Measurements from ENCODE around the gene MED27. TPM values are rescaled to one million over a fixed set of nuclear protein-coding genes. Genes with fewer than 3 reads are reported as not detected.

The MED27 gene
- total and polyA plus RNA-seq, 9 of the 15 experiments (the other 6 are each of a cell fraction or from before 2014, with no cell fraction given) = 24.4 to 91.0 (median 36.1) TPM

DNA sequence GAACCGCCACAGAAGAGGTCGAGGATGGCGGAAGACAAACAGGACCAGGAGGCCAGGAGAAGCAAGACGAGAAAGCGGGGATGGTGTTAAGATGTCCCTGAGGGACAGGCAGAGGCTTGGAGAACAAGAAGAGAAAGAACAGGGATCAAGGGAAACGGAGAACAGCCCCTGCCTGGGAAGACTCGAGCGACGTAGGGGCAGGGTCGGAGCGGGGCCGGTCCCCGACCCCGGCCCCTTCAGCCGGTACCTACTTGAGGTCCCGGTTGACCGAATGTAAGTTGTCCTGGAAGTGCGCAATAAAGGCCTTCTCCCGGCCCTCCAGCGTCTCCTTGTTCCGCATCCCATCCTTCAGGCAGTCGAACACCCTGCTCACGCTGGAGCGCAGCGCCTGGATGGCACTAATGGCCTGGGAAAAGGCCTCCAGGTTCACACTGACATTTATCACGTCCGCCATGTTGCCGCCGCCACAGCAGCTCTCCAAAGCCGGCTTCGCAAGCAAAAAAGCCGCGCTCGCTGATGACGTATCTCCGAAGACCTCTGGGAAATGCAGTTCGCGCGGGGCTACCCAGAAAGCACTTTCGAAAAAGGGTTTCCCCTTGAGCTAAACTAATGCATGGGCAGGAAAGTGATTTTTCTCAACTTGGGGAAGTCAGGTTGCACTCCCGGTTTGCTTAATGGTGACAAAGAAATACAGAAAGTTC lies at the start of gene MED27 (continued):
- TF ChIP-seq FOXJ3 (CRISPR knock-in tag; IDR thresholded peaks at IDR 0.05) = no peak
- TF ChIP-seq TAF1 (IDR thresholded peaks at IDR 0.05; ENCODE audit: control insufficient read depth, extremely low read depth, insufficient read depth, low read length, severe bottlenecking) = peak; percentile 68
- TF ChIP-seq, protein P1, sequence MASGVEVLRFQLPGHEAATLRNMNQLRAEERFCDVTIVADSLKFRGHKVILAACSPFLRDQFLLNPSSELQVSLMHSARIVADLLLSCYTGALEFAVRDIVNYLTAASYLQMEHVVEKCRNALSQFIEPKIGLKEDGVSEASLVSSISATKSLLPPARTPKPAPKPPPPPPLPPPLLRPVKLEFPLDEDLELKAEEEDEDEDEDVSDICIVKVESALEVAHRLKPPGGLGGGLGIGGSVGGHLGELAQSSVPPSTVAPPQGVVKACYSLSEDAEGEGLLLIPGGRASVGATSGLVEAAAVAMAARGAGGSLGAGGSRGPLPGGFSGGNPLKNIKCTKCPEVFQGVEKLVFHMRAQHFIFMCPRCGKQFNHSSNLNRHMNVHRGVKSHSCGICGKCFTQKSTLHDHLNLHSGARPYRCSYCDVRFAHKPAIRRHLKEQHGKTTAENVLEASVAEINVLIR (CRISPR knock-in tag; IDR thresholded peaks at IDR 0.05) = peak; percentile 97
- peak; percentile 96 for TF ChIP-seq CREB1 (IDR thresholded peaks at IDR 0.05)
- peak; percentile 98 for TF ChIP-seq CREB1 (CRISPR knock-in tag; IDR thresholded peaks at IDR 0.05)
- TF ChIP-seq ZNF253 (CRISPR knock-in tag; conservative IDR thresholded peaks at IDR 0.05) = no peak
- no peak for TF ChIP-seq SRF (CRISPR knock-in tag; IDR thresholded peaks at IDR 0.05)
- TF ChIP-seq POLR2H (tag; IDR thresholded peaks at IDR 0.05; ENCODE audit: low read depth) = 0 out of 2 replicates have a peak, but pooled peaks have one; percentile 18
- peak in 1 of 2 experiments; percentile 60; a peak in 2 of 4 replicates for TF ChIP-seq HDAC1 (IDR thresholded peaks at IDR 0.05)
- TF ChIP-seq XRCC5 (IDR thresholded peaks at IDR 0.05; ENCODE audit: low read depth, low read length) = peak; percentile 54; the same call in 1 of the 2 replicates
- no peak for TF ChIP-seq ZNF174 (CRISPR knock-in tag; IDR thresholded peaks at IDR 0.05)
- TF ChIP-seq CCNT2 (IDR thresholded peaks at IDR 0.05; ENCODE audit: borderline replicate concordance, extremely low read depth, insufficient read length, low read depth, low read length) = no peak
- TF ChIP-seq CEBPG (CRISPR knock-in tag; IDR thresholded peaks at IDR 0.05) = no peak
- no peak for TF ChIP-seq CEBPG (tag; conservative IDR thresholded peaks at IDR 0.05 in 1 of 2, IDR thresholded peaks at IDR 0.05 in 1 of 2)
- no peak for TF ChIP-seq RAD51 (IDR thresholded peaks at IDR 0.05; ENCODE audit: borderline replicate concordance, low read depth)
- no peak for TF ChIP-seq ZNF561 (CRISPR knock-in tag; conservative IDR thresholded peaks at IDR 0.05)
- TF ChIP-seq ZNF197 (CRISPR knock-in tag; IDR thresholded peaks at IDR 0.05; ENCODE audit: low read depth) = no peak
- no peak for TF ChIP-seq EZH2 (IDR thresholded peaks at IDR 0.05; ENCODE audit: borderline replicate concordance, low read depth, low read length)
- TF ChIP-seq POU5F1 (IDR thresholded peaks at IDR 0.05; ENCODE audit: borderline replicate concordance, low read depth, low read length, partially characterized antibody) = peak; percentile 52
- peak; percentile 65; the same call in 1 of the 2 replicates for TF ChIP-seq ZNF644 (tag; IDR thresholded peaks at IDR 0.05; ENCODE audit: low read depth)
- TF ChIP-seq TCF7L2 (IDR thresholded peaks at IDR 0.05; ENCODE audit: low read depth, low read length) = no peak
- TF ChIP-seq RNF2 (IDR thresholded peaks at IDR 0.05) = no peak
- peak; percentile 90 for TF ChIP-seq ATF1 (CRISPR knock-in tag; IDR thresholded peaks at IDR 0.05)
- TF ChIP-seq ATF1 (tag; IDR thresholded peaks at IDR 0.05) = peak; percentile 99
- no peak for TF ChIP-seq RHOXF2B (CRISPR knock-in tag; conservative IDR thresholded peaks at IDR 0.05)
- TF ChIP-seq COPS2 (conservative IDR thresholded peaks at IDR 0.05) = no peak
- no peak for TF ChIP-seq ZNF444 (CRISPR knock-in tag; IDR thresholded peaks at IDR 0.05)
- TF ChIP-seq, protein P2, sequence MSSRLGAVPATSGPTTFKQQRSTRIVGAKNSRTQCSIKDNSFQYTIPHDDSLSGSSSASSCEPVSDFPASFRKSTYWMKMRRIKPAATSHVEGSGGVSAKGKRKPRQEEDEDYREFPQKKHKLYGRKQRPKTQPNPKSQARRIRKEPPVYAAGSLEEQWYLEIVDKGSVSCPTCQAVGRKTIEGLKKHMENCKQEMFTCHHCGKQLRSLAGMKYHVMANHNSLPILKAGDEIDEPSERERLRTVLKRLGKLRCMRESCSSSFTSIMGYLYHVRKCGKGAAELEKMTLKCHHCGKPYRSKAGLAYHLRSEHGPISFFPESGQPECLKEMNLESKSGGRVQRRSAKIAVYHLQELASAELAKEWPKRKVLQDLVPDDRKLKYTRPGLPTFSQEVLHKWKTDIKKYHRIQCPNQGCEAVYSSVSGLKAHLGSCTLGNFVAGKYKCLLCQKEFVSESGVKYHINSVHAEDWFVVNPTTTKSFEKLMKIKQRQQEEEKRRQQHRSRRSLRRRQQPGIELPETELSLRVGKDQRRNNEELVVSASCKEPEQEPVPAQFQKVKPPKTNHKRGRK (tag; IDR thresholded peaks at IDR 0.05) = no peak
- 0 out of 2 replicates have a peak, but pooled peaks have one; percentile 15 for TF ChIP-seq FOSL1 (tag; conservative IDR thresholded peaks at IDR 0.05)

Data from K562 (cell line).